Uterus (tissue), 4 donors: Measurements from ENCODE around the gene CKMT2. TPM values are rescaled to one million over a fixed set of nuclear protein-coding genes. Genes with fewer than 3 reads are reported as not detected.

ENCODE experiments used
- DNase-seq, 2 donors: peaks; one replicate each; pipeline ENCODE4 v3.0.0-alpha.2; 2019 to 2020
- H3K27ac ChIP-seq, 2 donors: fragments of 200-600 bp; sonication (generic); 1 replicate in 1 of 2; 2 replicates in 1 of 2; pipeline ENCODE4 v1.5.1; 2016 to 2018
- H3K27me3 ChIP-seq, 2 donors: fragments of 200-600 bp; sonication (generic); one replicate each; pipeline ENCODE4 v1.5.1; 2018 to 2019; ENCODE audit warnings: control low read depth in 1 of 2
- H3K36me3 ChIP-seq, 2 donors: fragments of 200-600 bp; sonication (generic); one replicate each; pipeline ENCODE4 v1.5.1; 2019; ENCODE audit warnings: control low read depth in 1 of 2
- H3K4me1 ChIP-seq, 2 donors: fragments of 200-600 bp; sonication (generic); one replicate each; pipeline ENCODE4 v1.5.1; 2018 to 2019; ENCODE audit warnings: control low read depth in 1 of 2
- H3K4me3 ChIP-seq, 2 donors: fragments of 200-600 bp; sonication (generic); 1 replicate in 1 of 2; 2 replicates in 1 of 2; pipeline ENCODE4 v1.5.1; 2018 to 2019; ENCODE audit warnings: mild to moderate bottlenecking in 1 of 2
- H3K9me3 ChIP-seq, 2 donors: fragments of 200-600 bp; sonication (generic); one replicate each; pipeline ENCODE4 v1.5.1; 2019; ENCODE audit warnings: control low read depth in 1 of 2
- POLR2A ChIP-seq, 2 donors: fragments of 450-650 bp; IDR thresholded peaks; one replicate each; pipeline ENCODE4 v1.6.1; 2016; ENCODE audit warnings: antibody characterized with exemption in 2 of 2, mild to moderate bottlenecking in 1 of 2, moderate library complexity in 1 of 2
- intact Hi-C: fragments of 100-400 bp; cut with DNase I; formaldehyde crosslinking; loops from one replicate; pipeline ENCODE4 v1.15.1; 2023; ENCODE audit warnings: low total_unique reads
- total RNA-seq, 4 donors: library from RNA; depleted of rRNA in 3 of 4; stranded (reverse); fragments of >200 nt in 3 of 4; gene quantifications; one replicate each; pipeline versions ENCODE4 v1.1.0 to v1.2.4, GENCODE V29; 2014 to 2023
- TF ChIP-seq, protein P1 (sequence below), 4 experiments: fragments of 200-600 bp in 2 of 4; fragments of 450-650 bp in 2 of 4; sonication (generic) in 2 of 4; IDR thresholded peaks; one replicate each; pipeline ENCODE4 v1.5.1; 2016 to 2019; ENCODE audit warnings: antibody characterized with exemption in 4 of 4, mild to moderate bottlenecking in 2 of 4, moderate library complexity in 1 of 4
- donor health status: DM: yes; HTN: yes; CAD: no.

CKMT2 gene
- total RNA-seq: 10 to 100 TPM in 2 of 4 donors, 1 to 10 TPM in 2; 3.5 to 20.5 (median 9.8) TPM

- Histone ChIP-seq H3K27me3 (no peaks in the 10 kb centered on the region), H3K4me1 (peaks cover 11 to 12% of the 10 kb centered on the region in 2 donors), H3K9me3 (no peaks in the 10 kb centered on the region), H3K36me3 (no peaks in the 10 kb centered on the region), H3K27ac (peak within 1 kb of the TSS; percentile 73 to 76), H3K4me3 (peak within 1 kb of the TSS; percentile 29 to 36)
- TF ChIP-seq, protein P1, sequence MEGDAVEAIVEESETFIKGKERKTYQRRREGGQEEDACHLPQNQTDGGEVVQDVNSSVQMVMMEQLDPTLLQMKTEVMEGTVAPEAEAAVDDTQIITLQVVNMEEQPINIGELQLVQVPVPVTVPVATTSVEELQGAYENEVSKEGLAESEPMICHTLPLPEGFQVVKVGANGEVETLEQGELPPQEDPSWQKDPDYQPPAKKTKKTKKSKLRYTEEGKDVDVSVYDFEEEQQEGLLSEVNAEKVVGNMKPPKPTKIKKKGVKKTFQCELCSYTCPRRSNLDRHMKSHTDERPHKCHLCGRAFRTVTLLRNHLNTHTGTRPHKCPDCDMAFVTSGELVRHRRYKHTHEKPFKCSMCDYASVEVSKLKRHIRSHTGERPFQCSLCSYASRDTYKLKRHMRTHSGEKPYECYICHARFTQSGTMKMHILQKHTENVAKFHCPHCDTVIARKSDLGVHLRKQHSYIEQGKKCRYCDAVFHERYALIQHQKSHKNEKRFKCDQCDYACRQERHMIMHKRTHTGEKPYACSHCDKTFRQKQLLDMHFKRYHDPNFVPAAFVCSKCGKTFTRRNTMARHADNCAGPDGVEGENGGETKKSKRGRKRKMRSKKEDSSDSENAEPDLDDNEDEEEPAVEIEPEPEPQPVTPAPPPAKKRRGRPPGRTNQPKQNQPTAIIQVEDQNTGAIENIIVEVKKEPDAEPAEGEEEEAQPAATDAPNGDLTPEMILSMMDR (IDR thresholded peaks at IDR 0.05): no peak
- peak; percentile 17 to 34 for TF ChIP-seq POLR2A (IDR thresholded peaks at IDR 0.05)
- DNase-seq: peak; percentile 76 to 81
- intact Hi-C loops: no loop called here
These were observed at the start of gene CKMT2 for GRCh38 chr5:81233080-81233634. CKMT2 (plus strand) TSS chr5:81233322; CDS start chr5:81251133, 17,811 bp downstream.

DNA sequence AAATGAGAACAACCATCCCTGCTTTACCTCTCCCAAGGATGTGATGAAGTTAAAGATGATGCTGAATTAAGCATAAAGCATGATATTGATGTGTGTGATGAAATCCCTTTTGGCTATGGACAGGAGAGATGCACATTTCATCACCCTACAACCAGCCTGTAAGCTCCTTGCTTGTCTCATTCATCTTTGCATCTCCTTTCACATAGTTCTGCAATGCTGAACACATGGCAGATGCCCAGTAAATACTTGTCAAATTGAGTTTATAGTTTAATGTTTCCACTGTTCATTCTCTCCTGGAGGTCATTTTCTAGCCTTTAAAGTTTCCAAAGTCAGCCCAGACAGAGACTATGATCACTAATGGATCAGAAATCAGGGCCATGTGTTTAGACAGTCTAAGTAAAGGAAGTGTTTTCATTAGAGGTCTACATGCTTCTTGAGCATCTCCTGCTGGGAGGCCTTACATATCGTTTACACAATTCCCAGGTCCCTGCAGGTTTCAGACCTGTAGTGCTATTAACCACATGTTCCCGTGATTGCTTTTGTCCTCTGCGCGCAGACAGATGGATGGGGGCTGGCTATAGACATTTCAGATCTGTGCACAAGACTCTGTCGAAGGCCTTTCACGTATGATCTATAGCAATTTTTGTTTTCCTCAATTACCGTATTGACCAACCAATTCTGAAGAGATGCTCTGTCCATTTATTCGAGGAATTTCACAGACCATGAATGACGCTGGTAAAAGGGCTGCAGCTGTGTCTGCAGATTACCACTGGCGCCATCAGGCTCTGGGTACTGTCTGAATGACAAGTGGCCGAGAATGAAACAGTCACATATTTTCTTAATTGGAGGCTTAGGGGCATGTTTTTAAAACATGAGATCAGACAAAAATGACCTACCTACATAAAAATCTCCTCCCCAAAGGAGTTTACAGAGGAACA is 49.0 kb upstream of the CKMT2 start:
- no peaks in the 10 kb centered on the region for H3K9me3 ChIP-seq
- no peaks in the 10 kb centered on the region for H3K4me1 ChIP-seq
- DNase-seq: no peak
- H3K36me3 ChIP-seq: no peaks in the 10 kb centered on the region
- H3K27ac ChIP-seq: no peak overlapping the region
- intact Hi-C loops: no loop called here
- H3K27me3 ChIP-seq: no peaks in the 10 kb centered on the region
- no peak for TF ChIP-seq POLR2A (IDR thresholded peaks at IDR 0.05)
- TF ChIP-seq, protein P1 (IDR thresholded peaks at IDR 0.05): no peak
- H3K4me3 ChIP-seq: no peak overlapping the region

DNA sequence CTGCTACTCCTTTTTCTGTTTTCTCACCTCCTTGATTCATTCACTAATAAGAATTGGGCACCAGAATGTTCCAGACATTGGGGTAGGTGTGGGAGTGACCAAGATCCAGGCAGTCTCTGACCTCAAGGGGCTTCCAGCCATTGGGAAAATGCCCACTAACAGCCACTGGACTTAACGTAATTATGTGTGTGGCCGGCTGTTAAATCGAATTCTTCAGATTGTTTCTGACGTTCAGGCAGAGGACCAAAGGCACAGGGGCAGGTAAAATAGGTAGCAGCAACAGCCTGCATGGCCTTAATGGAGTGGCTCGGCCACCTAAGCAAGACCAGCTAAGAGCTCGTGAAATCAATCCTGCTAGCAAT is 48.4 kb upstream of the CKMT2 start:
- Histone ChIP-seq H3K36me3 (no peaks in the 10 kb centered on the region), H3K27me3 (no peaks in the 10 kb centered on the region), H3K27ac (no peak overlapping the region), H3K4me1 (no peaks in the 10 kb centered on the region), H3K4me3 (no peak overlapping the region), H3K9me3 (no peaks in the 10 kb centered on the region)
- TF ChIP-seq, protein P1 (IDR thresholded peaks at IDR 0.05): no peak
- no peak for TF ChIP-seq POLR2A (IDR thresholded peaks at IDR 0.05)
- no peak for DNase-seq
- intact Hi-C loops: no loop called here

DNA sequence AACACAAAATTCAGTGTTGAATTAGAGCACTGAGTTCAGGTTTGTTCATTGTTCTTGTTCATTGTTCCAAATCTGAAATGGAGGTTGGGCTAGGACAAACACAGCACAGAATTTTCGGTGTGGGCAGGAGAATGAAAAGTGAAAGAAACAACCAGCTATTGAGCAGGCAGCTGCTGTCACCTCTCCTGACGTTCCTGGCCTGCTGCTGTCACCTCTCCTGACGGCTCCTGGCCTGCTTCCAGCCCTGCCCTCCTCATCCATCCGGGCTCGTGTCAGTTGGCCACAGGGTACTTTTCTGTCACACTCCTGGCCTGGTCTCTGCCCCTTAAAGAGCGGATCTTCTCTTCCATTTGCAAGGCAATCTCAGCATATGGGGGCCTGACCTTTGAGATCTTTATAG is 45.2 kb upstream of the CKMT2 start:
- Histone ChIP-seq H3K27ac (no peak overlapping the region), H3K4me3 (no peak overlapping the region), H3K4me1 (no peaks in the 10 kb centered on the region), H3K27me3 (no peaks in the 10 kb centered on the region), H3K9me3 (no peaks in the 10 kb centered on the region), H3K36me3 (no peaks in the 10 kb centered on the region)
- no peak for TF ChIP-seq POLR2A (IDR thresholded peaks at IDR 0.05)
- TF ChIP-seq, protein P1 (IDR thresholded peaks at IDR 0.05): no peak
- intact Hi-C loops: no loop called here
- no peak for DNase-seq

DNA sequence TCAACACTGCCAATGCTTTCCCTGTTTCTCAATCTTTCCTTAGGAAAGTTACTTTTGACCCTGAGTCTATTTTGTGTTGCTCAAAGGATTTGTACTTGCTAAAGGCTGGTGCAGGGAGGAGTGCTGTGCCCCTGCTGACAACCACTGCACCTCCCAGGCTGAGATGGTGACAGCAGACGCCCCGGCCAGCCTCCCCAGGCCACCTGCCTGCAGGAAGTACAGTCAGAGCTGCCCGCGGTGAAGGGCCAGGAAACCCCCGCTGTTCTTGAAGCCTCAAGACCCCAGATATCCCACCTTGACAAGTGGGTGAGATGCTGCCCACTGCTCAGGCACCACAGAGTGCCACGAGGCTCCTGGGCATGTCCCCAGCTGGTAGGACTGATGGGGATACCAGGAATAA is 44.2 kb upstream of the CKMT2 start:
- Histone ChIP-seq H3K9me3 (no peaks in the 10 kb centered on the region), H3K4me1 (no peaks in the 10 kb centered on the region), H3K27me3 (no peaks in the 10 kb centered on the region), H3K36me3 (no peaks in the 10 kb centered on the region), H3K4me3 (no peak overlapping the region), H3K27ac (no peak overlapping the region)
- DNase-seq: no peak
- TF ChIP-seq, protein P1 (IDR thresholded peaks at IDR 0.05): no peak
- no peak for TF ChIP-seq POLR2A (IDR thresholded peaks at IDR 0.05)
- intact Hi-C loops: no loop called here
